GM18858 (cell line): Measurements from ENCODE around the gene RABIF.
"Not testable (repeated sequence)": the region's sequence is repeated elsewhere in the genome, so short reads cannot be mapped to it uniquely, and the experiment has no call there.

Experiments
- ATAC-seq: cut with Tn5 transposase; IDR thresholded peaks from one replicate; pipeline ENCODE4 v1.9.1; 2021; ENCODE audit not compliant: unreplicated experiment

The RABIF gene

GRCh38 chr1:202888531-202889360 is at the start of gene RABIF:
TSS of gene RABIF (minus strand) at chr1:202889149. CDS start at chr1:202889098, 51 bp downstream.
- ATAC-seq: peak; percentile 74

- no peak for ATAC-seq
Observed at GRCh38 chr1:202938287-202938925, 49.5 kb upstream of the RABIF start.

- ATAC-seq: not testable (repeated sequence)
Observed at GRCh38 chr1:202936409-202936808, 47.5 kb upstream of the RABIF start.

- ATAC-seq: no peak
Observed at GRCh38 chr1:202935844-202936243, 46.9 kb upstream of the RABIF start.

- no peak for ATAC-seq
Observed at GRCh38 chr1:202934755-202935154, 45.8 kb upstream of the RABIF start.

GRCh38 chr1:202932476-202932875 is 43.5 kb upstream of the RABIF start:
- ATAC-seq: no peak

- ATAC-seq: peak; percentile 75
Observed at GRCh38 chr1:202926581-202927491, 37.9 kb upstream of the RABIF start, which contains the start of gene KLHL12. TSS of gene KLHL12 (minus strand) at chr1:202927234. CDS start at chr1:202925162, 2,072 bp downstream.

GRCh38 chr1:202923533-202923932 is 34.6 kb upstream of the RABIF start:
- no peak for ATAC-seq

- ATAC-seq: no peak
Observed at GRCh38 chr1:202919615-202920014, 30.7 kb upstream of the RABIF start.

- ATAC-seq: no peak
Observed at GRCh38 chr1:202915146-202915545, 26.2 kb upstream of the RABIF start.

- ATAC-seq: not testable (repeated sequence)
Observed at GRCh38 chr1:202912476-202912875, 23.5 kb upstream of the RABIF start.

- ATAC-seq: no peak
Observed at GRCh38 chr1:202909494-202909893, 20.5 kb upstream of the RABIF start.

- ATAC-seq: no peak
Observed at GRCh38 chr1:202908998-202909397, 20.0 kb upstream of the RABIF start.

- no peak for ATAC-seq
Observed at GRCh38 chr1:202905331-202905730, 16.4 kb upstream of the RABIF start.

- not testable (repeated sequence) for ATAC-seq
Observed at GRCh38 chr1:202903808-202904207, 14.9 kb upstream of the RABIF start.

GRCh38 chr1:202901555-202901954 is 12.6 kb upstream of the RABIF start:
- ATAC-seq: no peak

GRCh38 chr1:202892501-202892900 is 3.6 kb upstream of the RABIF start:
- ATAC-seq: no peak

GRCh38 chr1:202890392-202890791 is 1.4 kb upstream of the RABIF start:
- no peak for ATAC-seq

GRCh38 chr1:202888221-202888530 is 773 bp downstream of the RABIF start:
- ATAC-seq: no peak

GRCh38 chr1:202880961-202881460 is 7.9 kb downstream of the RABIF start:
- ATAC-seq: no peak

- ATAC-seq: no peak
Observed at GRCh38 chr1:202880062-202880461, 8.9 kb downstream of the RABIF start.
